Prostate gland (tissue), 2 donors: Measurements from ENCODE around the gene DIPK1B.

ENCODE experiments used
- CTCF ChIP-seq, 4 experiments: fragments of 200-600 bp in 2 of 4; fragments of 450-650 bp in 2 of 4; sonication (generic) in 2 of 4; IDR thresholded peaks; 1 replicate in 3 of 4; 2 replicates in 1 of 4; pipeline ENCODE4 v1.5.1; 2016 to 2019; ENCODE audit warnings: antibody characterized with exemption in 4 of 4, mild to moderate bottlenecking in 2 of 4, moderate library complexity in 2 of 4
- POLR2A ChIP-seq: fragments of 450-650 bp; IDR thresholded peaks from one replicate; pipeline ENCODE4 v1.6.1; 2016; ENCODE audit warnings: antibody characterized with exemption, mild to moderate bottlenecking
- POLR2AphosphoS5 ChIP-seq: sonication (generic); formaldehyde crosslinking; IDR thresholded peaks from one replicate; pipeline ENCODE4 v1.6.1; 2017; ENCODE audit warnings: antibody characterized with exemption

- TF ChIP-seq CTCF (IDR thresholded peaks at IDR 0.05) (no peak), POLR2A (no peak), POLR2AphosphoS5 (no peak)
Measured at GRCh38 chr9:136726118-136726517, 13.7 kb downstream of the DIPK1B start.
